Amniotic stem cell (primary cell): Measurements from ENCODE around the gene FXYD4.
A peak's percentile ranks its signal among the peaks of the same experiment; 100 is the strongest.

Experiments
- DNase-seq: peaks from one replicate; lab custom pipeline; 2025; lab: John Stamatoyannopoulos, UW

The FXYD4 gene

DNA sequence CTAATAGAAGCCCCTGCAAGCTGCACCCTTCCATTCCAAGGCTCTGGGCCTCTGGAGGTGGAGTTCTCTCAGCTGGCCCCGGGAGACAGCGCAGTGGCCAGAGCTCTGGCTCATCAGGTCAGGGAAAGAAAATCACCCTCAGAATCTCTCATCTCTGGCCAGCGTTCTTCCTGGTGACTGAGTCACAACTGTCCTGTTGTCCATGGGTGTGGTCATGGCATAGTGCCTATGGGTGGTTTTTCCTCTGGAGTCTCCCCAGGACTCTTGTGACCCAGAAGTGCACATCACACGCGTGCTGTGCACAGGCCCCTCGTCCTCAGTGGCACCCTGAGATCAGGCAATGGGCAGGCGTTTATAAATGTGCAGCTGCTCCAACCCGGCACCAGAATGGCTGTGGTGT is 27.4 kb upstream of the FXYD4 start:
- DNase-seq = no peak

DNA sequence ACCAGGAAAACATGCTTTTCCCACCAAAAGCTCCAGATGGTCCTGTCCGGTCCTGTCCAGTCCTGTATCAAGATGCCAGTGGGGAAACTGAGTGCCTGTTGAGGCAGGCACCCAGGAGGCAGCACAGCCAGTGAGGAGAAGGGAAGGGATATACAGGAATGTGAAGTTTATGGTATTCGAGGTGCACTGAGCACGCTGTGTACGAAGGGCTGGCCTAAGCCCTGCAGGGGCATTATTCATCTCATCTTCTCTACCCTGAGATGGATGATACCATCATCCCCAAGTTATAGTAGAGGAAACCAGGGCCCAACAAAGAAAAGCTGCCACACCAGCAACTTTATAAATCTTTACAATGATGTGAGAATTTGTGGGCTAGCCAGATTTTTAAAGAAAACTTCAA is 23.4 kb upstream of the FXYD4 start:
- no peak for DNase-seq

DNA sequence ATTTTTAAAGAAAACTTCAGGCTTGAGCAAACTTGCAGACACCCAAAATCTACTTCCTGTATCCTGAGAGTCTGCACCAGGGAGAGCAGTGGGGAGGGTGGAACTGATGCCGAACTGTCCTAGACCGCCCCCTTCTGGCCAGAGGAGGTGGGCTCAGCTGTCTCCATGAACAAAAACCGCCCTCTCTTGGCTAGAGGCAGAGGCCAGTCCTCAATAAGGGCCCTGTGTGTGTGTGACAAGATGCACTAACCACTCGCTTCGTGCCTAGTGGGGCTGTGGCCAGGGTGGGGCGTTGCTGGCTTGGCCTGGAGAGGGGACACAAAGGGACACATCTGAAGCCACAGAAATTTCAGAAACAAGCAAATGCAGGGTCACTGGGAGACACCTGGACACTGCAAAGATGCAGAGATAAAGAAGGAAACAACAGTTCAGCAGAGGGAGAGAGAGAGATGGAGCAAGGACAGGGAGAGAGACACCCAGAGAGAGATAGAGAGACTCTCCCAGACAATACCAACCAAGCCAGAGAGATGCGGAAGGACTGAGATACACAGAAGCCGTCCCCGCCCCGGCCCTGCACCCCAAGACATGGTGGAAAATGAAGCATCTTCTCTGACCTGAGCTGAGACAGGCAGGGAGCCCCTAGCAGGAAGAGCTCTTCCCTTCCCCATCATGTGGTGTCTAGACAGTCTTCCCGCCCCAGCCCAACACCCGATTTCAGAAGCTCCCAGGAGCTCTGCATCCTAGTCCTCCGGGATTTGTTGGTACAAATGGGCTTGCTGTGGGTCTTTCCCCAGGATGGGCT is 22.7 kb upstream of the FXYD4 start:
- DNase-seq = peak; percentile 44

DNA sequence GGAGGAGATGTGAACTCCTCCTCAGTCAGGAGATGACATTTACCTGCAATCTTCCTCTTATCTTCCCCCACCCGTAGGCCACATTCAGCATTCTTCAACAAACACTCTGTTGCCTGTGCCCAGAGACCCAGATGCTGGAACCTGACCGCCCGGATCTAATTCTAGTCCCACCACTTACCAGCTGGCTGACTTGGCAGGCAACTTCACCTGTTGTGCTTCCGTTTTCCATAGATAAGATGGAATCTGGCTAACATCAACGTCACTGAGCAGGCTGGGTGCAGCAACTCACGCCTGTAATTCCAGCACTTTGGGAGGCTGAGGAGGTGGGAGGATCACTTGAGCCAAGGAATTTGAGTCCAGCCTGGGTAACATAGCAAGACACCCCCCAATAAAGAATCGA is 21.3 kb upstream of the FXYD4 start:
- DNase-seq = no peak

DNA sequence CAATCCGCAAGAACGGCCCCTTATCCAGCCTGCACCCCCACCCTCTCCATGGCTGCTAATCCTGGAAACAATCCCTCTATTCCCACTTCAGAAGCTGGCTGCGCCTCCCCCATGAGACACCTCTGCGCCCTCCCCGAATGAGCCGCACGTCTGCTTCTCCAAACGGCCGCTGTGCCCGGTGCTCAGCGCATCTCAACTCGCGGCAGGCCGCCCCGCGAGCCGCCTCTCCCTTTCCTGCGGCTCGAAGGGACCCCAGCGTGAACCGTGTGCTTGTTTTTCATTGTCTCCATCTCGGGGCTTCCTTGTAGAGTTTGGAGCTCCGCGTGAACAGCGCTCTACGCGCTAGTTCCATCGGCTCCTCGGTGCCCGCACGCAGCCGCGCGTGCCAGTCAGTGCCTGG is 20.8 kb upstream of the FXYD4 start:
- DNase-seq = no peak

DNA sequence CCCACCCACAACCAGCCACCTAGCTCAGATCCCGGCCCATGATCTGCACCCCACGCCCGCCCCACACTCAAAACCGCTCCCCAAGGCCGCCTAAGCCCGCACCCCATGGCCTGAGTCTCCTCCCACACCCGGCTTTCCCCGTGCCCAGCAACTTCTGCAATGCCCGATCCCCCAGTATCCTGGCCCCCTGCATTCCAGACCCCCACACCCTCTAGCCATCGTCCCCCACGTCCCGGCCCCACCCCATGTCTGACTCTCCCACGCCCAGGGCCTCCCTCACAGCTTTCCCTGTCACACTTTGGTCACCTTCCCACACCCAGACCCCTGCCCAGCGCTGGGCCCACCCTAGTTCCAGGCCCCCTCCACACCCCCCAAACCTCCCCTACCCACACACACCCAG is 20.1 kb upstream of the FXYD4 start:
- DNase-seq = no peak

DNA sequence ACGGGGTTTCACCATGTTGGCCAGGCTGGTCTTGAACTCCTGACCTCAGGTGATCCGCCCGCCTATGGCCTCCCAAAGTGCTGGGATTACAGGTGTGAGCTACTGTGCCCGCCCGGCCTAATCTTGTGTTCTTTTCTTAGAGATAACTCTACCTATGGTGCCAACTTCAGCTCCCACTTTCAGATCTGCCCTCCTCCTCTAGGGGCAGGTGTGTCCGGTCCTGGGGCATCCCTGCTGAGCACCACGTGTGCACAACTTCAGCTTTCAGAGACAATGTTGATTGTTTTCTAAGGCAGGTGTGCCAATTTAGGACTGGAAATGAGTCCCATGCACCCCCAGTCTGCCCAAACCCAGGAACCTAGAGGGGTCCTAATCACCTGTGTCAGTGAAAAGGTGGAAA is 18.5 kb upstream of the FXYD4 start:
- DNase-seq = no peak

DNA sequence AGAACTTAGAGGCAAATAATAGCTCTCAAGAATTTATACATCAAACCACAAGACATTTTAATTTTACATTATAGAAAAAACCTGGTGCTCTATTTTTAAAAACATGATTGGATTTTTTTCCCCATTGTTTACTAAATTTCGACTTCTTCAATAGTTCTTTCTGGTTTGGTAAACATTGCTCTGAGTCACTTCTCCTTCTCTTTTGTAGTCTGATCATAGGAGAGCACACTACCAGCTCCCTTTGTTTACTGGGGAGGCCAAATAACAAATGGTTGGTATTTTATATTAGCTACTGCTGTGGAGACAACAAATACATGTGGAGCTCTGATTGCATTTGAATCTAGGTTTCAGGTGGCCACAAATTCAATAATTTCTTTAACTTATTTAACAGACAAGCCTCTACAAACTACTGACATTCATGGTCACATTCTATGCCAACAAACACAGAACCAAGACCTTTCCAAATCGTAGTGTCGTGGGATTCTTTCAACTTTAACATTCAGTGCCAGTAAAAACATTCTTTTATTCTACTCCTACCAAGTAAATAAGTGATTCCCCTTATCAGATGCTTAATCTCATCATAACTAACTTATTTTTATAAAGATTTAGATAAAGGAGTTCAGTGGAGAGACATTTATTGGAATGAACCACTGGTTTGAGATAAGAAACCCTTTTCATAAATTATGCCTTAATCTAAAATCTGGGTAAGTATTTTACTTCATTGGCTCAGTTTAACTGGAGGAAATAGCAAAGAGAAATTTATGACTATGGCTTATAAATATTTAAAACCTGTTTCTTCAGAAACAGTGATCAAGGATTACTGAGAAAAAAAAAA is 17.7 kb upstream of the FXYD4 start:
- no peak for DNase-seq

DNA sequence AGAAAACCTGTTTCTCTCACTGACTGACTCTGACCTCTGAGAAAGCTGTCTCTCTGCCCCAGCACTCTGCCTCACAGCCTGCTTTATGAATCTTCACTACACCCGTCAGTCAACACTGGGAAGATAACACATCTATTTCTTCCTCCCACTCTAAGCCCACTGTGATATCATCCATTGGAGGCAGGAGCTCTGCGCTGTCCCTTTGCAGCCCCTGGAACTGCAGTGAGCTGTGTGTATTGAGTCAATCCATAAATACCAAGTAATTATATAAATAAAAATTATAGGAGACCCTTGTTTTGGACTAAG is 17.2 kb upstream of the FXYD4 start:
- DNase-seq = no peak

DNA sequence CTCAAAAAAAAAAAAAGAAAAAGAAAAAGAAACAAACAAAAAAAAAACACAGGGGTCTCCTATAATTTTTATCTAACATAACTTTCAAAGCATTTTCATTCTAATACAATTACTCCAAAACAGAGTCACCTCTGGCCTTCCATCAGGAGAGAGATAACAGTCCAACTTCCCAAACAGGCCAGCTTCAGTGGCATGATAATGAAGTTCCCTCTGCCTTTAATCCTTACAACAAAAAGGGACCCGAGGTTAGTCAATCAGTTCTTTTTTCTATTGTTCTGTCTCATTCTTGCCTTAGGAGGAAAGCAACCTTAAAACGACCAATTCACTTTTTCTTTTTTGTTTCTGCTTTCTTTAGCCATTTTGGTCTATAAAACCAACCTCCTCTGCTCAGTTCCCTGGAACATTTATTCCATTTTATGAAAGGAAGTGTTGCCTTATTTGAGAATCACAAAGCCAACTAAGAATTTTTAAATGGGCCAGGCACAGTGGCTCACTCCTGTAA is 16.5 kb upstream of the FXYD4 start:
- no peak for DNase-seq

DNA sequence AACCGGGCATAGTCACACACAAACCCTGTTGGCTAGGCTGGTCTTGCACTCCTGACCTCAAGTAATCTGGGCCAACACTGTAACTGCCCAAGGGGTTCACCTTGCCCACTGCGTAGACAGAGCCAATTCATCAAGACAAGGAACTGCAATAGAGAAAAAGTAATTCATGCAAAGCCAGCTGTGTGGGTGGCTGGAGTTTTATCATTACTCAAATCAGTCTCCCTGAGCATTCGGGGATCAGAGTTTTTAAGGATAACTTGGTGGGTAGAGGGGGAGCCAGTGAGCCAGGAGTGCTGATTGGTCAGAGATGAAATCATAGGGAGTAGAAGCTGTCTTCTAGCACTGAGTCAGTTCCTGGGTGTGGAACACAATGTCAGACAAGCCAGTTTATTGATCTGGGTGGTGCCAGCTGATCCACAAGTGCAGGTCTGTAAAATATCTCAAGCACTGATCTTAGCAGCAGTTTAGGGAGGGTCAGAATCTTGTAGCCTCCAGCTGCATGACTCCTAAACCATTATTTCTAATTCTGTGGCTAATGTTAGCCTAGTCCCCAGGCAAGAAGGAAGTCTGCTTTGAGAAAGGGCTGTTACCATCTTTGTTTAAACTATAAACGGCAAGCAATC is 15.6 kb upstream of the FXYD4 start:
- DNase-seq = no peak

DNA sequence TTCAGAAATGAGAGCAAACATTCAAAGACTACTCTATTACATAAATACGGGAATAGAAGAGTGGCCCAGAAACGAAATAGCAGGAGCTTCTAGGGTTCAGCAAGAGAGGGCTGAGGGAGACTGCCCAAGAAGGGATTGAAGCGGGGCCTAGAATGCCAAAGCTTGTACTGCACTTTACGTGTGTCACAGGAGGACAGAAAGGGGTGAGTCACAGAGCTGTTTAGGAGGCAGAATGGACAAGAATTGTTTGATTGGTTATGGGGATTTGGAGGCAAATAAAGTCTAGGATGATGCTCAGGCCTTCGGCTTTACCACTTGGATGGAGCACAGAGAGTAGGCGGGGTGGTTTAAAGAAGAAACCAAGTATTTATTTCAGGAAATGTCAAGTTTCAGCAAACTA is 11.3 kb upstream of the FXYD4 start:
- DNase-seq = no peak

DNA sequence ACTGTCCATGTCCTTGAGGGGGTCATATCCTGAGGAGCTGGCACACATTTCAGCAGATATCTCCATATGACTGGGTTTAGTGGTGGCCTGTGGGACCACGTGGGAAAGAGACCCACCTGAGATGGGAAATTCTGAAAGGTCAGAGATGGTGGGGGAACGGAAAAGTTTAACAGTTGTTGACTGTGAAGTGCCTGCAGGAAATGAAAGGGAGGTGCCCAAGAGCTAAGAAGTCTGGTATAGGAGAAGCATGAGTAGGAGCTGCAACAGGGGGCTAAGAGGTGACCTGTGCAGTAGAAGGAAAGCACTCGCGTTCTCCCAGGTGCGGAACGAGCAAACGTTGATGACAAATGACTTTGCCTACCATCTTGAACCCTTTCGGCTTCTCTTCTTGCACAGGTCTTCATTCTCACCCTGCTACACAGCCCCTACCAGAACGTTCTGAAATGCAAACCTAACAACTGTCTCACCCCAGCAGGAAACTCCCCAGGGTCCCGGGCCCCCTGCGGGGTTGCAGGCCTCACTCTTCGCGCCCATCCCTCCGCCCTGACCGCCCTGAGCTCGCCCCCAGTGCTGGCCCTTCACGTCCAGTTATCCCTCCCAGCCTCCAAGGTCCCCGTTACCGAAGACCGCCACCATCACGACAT is 9.8 kb upstream of the FXYD4 start:
- DNase-seq = no peak

DNA sequence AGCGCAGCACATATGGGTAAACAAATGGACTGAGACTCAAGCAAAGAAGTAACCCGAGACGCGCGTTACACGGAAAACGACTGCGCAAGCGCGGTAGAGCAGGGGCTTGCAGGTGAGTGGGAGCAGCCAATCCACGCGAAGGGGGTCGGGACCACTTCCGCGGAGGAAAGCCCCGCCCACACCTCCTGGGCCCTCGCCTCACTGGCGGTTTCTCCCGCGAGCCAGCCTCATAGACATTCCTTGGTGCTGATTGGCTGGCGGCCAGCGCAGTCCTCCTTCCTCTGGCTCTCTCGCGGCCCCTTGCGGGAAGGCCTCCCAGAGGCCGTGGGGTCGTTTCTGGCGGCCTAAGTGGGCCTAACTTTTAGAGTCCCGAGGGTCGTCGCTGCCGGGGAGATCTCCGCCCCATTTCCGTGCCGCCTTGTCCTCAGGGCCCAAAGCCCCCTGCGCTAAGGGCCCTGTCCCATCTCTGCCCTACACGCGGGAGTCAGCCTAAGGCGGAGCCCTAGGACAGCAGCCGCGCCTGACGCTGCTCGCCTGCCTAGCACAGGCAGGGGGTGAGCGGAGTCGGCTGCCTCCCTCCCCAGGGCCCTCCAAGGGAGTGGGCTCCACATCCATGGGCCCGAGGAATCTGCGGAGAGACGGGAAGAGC is 9.1 kb upstream of the FXYD4 start:
- DNase-seq = no peak

DNA sequence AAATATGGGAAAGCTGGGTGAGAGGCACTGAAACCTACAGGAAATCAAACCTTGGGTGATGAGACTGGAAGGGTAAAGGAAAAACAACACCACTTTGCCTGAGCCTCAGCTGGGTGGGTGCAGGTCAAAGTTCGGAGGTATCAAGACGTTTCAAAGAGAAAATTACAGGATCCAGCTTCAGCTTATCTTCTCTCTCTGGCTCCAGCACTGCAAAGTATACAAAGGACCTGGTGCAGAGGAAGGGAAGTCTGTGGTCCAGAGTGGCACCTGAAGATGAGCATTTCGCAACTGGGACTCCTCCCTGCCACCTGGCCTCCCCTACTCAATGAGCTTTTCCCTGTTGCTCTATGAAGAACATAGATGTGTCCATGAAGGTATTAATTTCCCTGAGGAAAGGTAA is 6.4 kb upstream of the FXYD4 start:
- DNase-seq = no peak

DNA sequence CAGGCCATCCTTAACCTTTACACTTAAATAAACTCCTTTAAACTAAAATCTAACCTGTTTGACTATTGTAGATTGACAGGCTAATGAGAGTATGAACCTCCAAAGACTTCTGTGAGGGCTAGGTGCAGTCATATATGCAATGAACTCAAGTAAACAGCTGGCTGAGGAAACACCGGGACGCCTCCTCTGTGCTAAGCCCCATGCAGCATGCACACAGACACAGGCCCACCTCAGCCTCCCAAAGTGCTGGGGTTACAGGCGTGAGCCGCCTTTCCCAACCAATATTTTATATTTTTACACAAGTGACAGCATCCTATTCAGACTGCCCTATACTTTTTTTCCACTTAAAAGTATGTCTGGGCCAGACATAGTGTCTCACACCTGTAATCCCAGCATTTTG is 1.5 kb upstream of the FXYD4 start:
- no peak for DNase-seq

DNA sequence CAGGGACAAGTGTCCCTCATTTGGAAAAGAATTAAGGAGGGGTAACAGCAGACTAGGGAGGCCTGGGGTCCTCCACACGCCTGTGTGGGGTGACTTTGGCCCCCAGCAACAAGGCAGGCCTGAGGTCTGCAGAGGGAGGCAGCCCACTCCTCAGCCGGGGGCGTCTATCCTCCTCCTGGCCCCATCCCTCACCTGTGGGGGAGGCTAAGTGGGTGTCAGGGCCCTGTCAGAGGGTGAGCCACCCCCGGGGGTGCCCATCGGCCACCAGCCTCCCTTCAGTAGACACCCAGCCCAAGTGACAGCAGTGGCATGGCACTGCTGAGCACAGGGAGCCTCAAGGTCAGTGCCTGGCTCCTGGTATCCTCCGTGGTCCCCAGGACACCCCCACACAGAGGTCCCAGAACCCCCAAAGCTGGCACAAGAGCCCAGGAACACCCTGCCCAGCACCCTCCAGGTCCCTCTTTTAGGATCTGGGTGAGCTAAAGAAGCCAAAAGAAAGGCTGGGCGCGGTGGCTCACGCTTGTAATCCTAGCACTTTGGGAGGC is 693 bp upstream of the FXYD4 start:
- DNase-seq = no peak

DNA sequence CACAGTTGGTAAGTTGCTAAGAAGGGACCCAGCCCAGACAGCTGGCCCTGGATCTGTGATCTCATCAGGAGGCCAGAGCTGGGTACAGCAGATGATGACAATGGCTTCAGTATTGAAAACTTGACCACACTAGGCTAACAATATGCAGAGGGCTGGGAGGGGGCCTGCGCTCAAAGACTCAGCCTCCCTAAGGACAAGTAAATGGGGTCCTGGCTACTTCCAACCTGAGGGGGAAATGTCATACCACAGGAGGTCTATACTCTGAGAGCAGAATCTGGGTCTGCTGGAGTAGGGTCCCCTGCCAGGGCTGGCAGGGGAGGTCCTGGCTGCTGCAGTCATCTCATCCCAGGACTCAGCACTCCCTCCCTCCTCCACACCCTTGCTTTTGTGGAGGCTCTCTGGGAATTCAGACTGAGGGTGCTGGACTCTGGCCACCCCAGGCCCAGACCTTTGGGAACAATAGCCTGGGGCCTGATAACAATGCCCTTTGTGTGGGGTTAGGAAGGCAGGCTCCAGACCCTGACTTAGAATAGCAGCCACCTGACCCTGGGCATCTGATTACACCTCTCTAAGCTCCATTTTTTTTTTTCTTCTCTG is 1.4 kb downstream of the FXYD4 start:
- DNase-seq = no peak

DNA sequence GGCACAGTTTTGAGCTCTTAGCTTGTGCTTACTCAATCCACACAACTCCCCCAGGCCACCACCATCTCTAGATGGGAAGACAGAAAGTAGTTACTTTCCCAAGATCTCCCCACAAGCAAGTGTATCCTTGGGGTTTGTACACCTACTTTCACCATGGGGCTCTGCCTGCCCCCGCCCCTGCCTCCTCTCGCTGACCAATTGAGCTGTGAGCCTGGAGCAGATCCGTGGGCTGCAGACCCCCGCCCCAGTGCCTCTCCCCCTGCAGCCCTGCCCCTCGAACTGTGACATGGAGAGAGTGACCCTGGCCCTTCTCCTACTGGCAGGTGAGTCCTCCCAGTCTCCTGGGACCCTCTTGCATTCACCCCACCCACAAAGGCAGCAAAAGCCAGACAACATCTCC is 2.0 kb downstream of the FXYD4 start:
- DNase-seq = no peak

DNA sequence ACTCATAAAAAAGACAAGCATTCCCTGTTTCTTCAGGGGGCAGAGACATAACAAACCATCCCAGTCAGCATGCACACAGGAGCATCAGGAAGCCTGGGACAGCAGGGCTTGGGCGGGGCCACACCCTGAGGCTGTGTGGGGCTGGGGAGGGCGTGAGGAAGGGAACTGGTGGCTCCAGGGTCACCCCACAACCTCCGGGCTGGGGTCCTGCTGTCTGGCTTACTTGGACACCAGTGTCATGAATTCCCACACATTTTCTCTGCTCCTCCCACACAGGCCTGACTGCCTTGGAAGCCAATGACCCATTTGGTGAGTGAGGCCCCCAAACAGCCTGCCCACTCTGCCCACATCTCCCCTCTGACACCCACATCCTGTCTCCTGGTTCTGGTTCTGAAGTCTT is 2.8 kb downstream of the FXYD4 start:
- no peak for DNase-seq

DNA sequence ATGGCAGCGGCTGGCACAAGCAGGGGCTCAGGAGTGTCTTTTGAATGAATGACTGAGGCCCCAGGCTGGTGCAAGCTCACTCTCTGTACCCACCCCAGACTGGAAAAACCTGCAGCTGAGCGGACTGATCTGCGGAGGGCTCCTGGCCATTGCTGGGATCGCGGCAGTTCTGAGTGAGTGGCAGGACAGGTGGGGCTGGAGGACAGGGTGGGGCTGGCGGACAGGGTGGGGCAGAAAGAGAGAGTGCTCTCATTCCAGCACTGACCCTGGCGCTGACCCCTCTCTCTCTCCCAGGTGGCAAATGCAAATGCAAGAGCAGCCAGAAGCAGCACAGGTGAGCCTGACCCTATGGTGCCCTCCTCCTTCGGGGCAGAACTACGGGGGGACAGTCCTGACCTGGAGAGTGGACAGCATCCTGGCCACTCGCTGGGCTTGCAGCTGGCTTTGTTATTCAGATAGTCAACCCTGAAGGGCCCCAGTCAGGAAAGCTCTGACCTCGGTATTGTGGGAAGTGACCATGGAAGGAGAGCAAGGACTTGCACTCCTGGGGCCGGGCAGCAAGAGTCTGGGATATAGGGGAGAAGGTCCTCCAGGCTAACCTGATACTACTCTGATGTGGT is 4.1 kb downstream of the FXYD4 start:
- no peak for DNase-seq
